Mucosa of rectum (tissue), 2 donors: ENCODE data around the gene ARHGAP1.

ENCODE experiments used
- H3K27ac ChIP-seq, 2 donors: one replicate each; pipeline ENCODE4 v1.7.0; 2013; ENCODE audit warnings: inconsistent platforms in 2 of 2, low read depth in 2 of 2, low read length in 2 of 2
- H3K27me3 ChIP-seq, 2 donors: one replicate each; pipeline ENCODE4 v1.7.0; 2013; ENCODE audit warnings: low read length in 2 of 2; ENCODE audit not compliant: control insufficient read depth in 2 of 2, insufficient read depth in 2 of 2
- H3K36me3 ChIP-seq, 2 donors: one replicate each; pipeline ENCODE4 v1.7.0; 2013; ENCODE audit warnings: low read length in 2 of 2; ENCODE audit not compliant: control insufficient read depth in 2 of 2, insufficient read depth in 2 of 2
- H3K4me1 ChIP-seq, 2 donors: one replicate each; pipeline ENCODE4 v1.7.0; 2013; ENCODE audit warnings: low read length in 2 of 2, mild to moderate bottlenecking in 1 of 2; ENCODE audit not compliant: control insufficient read depth in 2 of 2, insufficient read depth in 2 of 2
- H3K4me3 ChIP-seq, 2 donors: one replicate each; pipeline ENCODE4 v1.7.0; 2013; ENCODE audit warnings: low read length in 2 of 2
- H3K9ac ChIP-seq, 2 donors: one replicate each; pipeline ENCODE4 v1.7.0; 2013; ENCODE audit warnings: low read length in 2 of 2, low read depth in 1 of 2, mild to moderate bottlenecking in 1 of 2
- H3K9me3 ChIP-seq, 2 donors: one replicate each; pipeline ENCODE4 v1.7.0; 2013; ENCODE audit warnings: low read length in 2 of 2; ENCODE audit not compliant: control insufficient read depth in 2 of 2
- donor health status: healthy.
- donor health status: Normal muscosa, but diverticular disease.

Gene ARHGAP1

GRCh38 chr11:46681814-46682213 is 18.6 kb downstream of the ARHGAP1 start:
- H3K27ac ChIP-seq, result no peak overlapping the region
- no peaks in the 10 kb centered on the region for H3K27me3 ChIP-seq
- peaks cover 59 to 63% of the 10 kb centered on the region in 2 donors for H3K36me3 ChIP-seq

GRCh38 chr11:46680815-46681214 is 19.6 kb downstream of the ARHGAP1 start:
- no peak overlapping the region for H3K27ac ChIP-seq
- H3K4me3 ChIP-seq, result no peak overlapping the region
- H3K9me3 ChIP-seq, result no peaks in the 10 kb centered on the region
- H3K36me3 ChIP-seq, result peaks cover 60 to 61% of the 10 kb centered on the region in 2 donors
- H3K9ac ChIP-seq, result no peak overlapping the region
- H3K27me3 ChIP-seq, result no peaks in the 10 kb centered on the region
- peaks cover 3 to 5% of the 10 kb centered on the region in 2 donors for H3K4me1 ChIP-seq

More at GRCh38 chr11:46681814-46682213, 18.6 kb downstream of the ARHGAP1 start:
- H3K4me1 ChIP-seq, result no peaks in the 10 kb centered on the region
- no peaks in the 10 kb centered on the region for H3K9me3 ChIP-seq
- H3K9ac ChIP-seq, result no peak overlapping the region
- H3K4me3 ChIP-seq, result no peak overlapping the region

DNA sequence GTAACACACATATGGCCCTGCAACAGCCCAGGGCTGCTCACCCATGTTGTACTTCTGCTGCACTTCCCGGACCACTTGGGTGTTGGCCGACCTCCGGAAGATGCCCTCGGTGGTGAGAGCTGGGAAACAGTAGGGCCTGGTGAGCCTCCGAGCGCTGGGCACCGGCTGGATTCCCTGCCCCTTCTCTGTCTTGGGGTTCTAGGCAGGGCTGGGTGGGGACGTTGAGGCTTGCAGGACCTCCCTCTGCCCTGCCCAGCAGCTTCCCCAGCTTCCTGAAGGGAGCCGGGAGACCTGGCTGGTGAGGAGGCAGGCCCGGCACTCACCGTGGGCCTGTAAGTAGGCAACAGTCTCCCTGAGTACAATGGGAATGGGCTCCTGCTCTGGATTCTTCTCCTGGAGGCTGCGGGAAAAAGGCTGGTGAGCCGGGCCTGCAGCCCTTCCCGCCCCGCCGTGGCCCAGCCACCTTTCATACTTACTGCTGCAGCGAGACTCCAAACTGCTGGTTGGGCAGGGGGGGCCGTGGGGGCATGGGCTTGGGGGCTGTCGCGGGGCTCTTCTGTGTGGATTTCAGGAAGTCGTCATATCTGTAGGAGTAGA is 20.2 kb downstream of the ARHGAP1 start:
- Histone ChIP-seq H3K9me3 (no peaks in the 10 kb centered on the region), H3K4me1 (peaks cover 9 to 10% of the 10 kb centered on the region in 2 donors), H3K36me3 (peaks cover 60 to 61% of the 10 kb centered on the region in 2 donors), H3K27me3 (no peaks in the 10 kb centered on the region), H3K9ac (no peak overlapping the region), H3K4me3 (no peak overlapping the region), H3K27ac (no peak overlapping the region)

GRCh38 chr11:46679241-46680163 is 20.9 kb downstream of the ARHGAP1 start:
- Histone ChIP-seq H3K27ac (no peak overlapping the region), H3K4me1 (peaks cover 16 to 18% of the 10 kb centered on the region in 2 donors), H3K4me3 (no peak overlapping the region), H3K36me3 (peaks cover 60% of the 10 kb centered on the region in 2 donors), H3K9ac (no peak overlapping the region), H3K9me3 (no peaks in the 10 kb centered on the region), H3K27me3 (no peaks in the 10 kb centered on the region)

DNA sequence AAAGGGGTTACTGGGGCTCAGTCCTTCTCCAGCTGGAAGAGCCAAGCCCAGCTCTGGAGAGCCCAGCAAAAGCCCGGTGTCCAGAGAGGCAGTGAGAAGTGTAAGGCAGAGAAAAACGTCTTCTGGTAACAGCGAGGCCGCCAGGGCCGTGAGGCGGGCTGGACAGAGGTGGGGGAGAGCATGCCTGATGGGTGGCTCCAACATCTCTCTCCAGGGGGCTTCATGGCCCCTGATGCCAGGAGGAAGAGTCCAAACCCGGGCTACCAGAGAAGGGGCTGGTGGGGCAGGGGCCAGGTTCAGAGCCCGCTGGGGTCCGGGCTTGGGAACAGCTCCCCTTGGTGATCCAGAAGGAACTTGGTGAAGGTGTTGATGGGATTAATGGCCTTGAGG is 21.7 kb downstream of the ARHGAP1 start:
- peaks cover 54 to 58% of the 10 kb centered on the region in 2 donors for H3K36me3 ChIP-seq
- no peaks in the 10 kb centered on the region for H3K9me3 ChIP-seq
- no peak overlapping the region for H3K4me3 ChIP-seq
- peaks cover 22 to 23% of the 10 kb centered on the region in 2 donors for H3K4me1 ChIP-seq
- H3K27me3 ChIP-seq, result no peaks in the 10 kb centered on the region
- no peak overlapping the region for H3K9ac ChIP-seq
- H3K27ac ChIP-seq, result no peak overlapping the region

DNA sequence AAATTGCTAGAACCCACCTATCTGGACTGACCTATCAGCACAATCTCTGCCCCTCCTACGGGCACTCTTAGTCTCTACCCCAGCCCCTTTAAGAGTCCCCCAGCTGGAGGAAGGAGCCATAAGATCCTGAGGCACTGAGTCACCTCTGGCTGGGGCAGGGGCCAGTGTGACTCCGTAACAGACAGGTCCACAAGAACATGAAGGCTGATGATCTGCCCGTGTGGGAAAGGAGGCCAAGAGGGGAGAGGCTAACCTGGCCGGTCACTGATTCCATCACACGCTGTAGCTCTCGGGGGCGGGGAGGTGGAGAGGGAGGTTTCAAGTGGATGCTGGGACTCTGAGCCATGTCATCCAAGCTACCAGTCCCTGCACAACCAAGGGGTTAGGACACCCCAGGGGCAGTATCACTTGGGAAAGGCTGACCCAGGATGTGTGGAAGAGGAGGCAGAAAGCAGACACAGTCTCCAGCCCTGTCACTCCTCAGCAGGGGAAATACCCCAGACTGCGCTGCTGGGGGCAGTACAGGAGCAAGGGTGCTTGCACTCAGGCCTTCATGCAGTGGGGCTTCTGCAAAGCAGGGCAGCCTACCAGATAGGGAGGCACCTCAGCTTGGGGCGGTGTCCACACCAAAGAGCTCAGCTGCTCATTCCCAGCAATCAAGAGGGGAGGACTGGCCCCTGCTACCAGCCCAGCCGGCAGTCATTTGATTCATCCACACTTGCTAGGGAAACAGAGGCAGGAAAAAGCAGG is 22.3 kb downstream of the ARHGAP1 start:
- H3K9ac ChIP-seq, result no peak overlapping the region
- H3K27ac ChIP-seq, result no peak overlapping the region
- peaks cover 22 to 23% of the 10 kb centered on the region in 2 donors for H3K4me1 ChIP-seq
- peaks cover 56 to 57% of the 10 kb centered on the region in 2 donors for H3K36me3 ChIP-seq
- H3K9me3 ChIP-seq, result no peaks in the 10 kb centered on the region
- no peak overlapping the region for H3K4me3 ChIP-seq
- no peaks in the 10 kb centered on the region for H3K27me3 ChIP-seq

DNA sequence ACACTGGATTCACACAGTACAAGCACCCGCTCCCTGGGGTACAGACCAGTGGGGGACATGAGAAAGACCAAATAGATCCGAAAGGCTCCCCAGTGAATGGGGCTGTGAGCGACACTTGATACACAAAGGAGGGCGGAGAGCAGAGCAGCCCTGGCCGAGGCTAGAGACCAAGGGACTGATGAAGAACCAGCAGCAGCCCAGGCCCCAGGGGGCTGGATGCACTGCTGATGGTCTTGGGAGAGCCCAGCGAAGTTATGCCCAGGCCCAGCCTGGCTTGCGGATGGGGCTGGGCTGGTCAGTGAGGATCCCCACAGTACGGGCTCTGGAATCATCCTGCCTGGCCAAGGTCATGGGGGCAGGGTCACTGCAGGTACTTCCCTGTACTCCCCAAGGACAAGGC is 23.2 kb downstream of the ARHGAP1 start:
- no peaks in the 10 kb centered on the region for H3K27me3 ChIP-seq
- H3K9me3 ChIP-seq, result no peaks in the 10 kb centered on the region
- peaks cover 58 to 64% of the 10 kb centered on the region in 2 donors for H3K36me3 ChIP-seq
- no peak overlapping the region for H3K4me3 ChIP-seq
- no peak overlapping the region for H3K27ac ChIP-seq
- H3K4me1 ChIP-seq, result peaks cover 22 to 25% of the 10 kb centered on the region in 2 donors
- no peak overlapping the region for H3K9ac ChIP-seq

- H3K9ac ChIP-seq, result no peak overlapping the region
- peaks cover 58 to 63% of the 10 kb centered on the region in 2 donors for H3K36me3 ChIP-seq
- no peaks in the 10 kb centered on the region for H3K9me3 ChIP-seq
- H3K27me3 ChIP-seq, result no peaks in the 10 kb centered on the region
- H3K27ac ChIP-seq, result peak overlapping the region in 1 of 2 donors; percentile 78
- no peak overlapping the region for H3K4me3 ChIP-seq
- peaks cover 25 to 28% of the 10 kb centered on the region in 2 donors for H3K4me1 ChIP-seq
These were observed 23.8 kb downstream of the ARHGAP1 start for GRCh38 chr11:46676436-46677158.

- Histone ChIP-seq H3K36me3 (peaks cover 56 to 60% of the 10 kb centered on the region in 2 donors), H3K27ac (peak overlapping the region; percentile 78 to 83), H3K9me3 (no peaks in the 10 kb centered on the region), H3K27me3 (no peaks in the 10 kb centered on the region), H3K4me1 (peaks cover 25 to 28% of the 10 kb centered on the region in 2 donors), H3K4me3 (no peak overlapping the region), H3K9ac (peak overlapping the region in 1 of 2 donors; percentile 36)
These were observed 24.5 kb downstream of the ARHGAP1 start for GRCh38 chr11:46675949-46676348.
